ENCODE data around the gene ADARB2. TPM values are rescaled to one million over a fixed set of nuclear protein-coding genes. Genes with fewer than 3 reads are reported as not detected.

The ADARB2 gene
- total RNA-seq, 1 experiment from 2014 or later: not detected

- no peak for TF ChIP-seq CTCF (IDR thresholded peaks at IDR 0.05; ENCODE audit: unreplicated experiment)
- CTCF ChIA-PET: no interaction called here
- no peak for DNase-seq
- peaks cover 6% of the 10 kb centered on the region for H3K9me3 Mint-ChIP-seq (ENCODE audit: low read depth, unreplicated experiment)
- H3K4me3 Mint-ChIP-seq (ENCODE audit: low read depth, unreplicated experiment): no peak overlapping the region
- H3K4me1 Mint-ChIP-seq (ENCODE audit: low read depth, unreplicated experiment): no peaks in the 10 kb centered on the region
- H3K27ac Mint-ChIP-seq (ENCODE audit: unreplicated experiment): no peak overlapping the region
- no peaks in the 10 kb centered on the region for H3K36me3 Mint-ChIP-seq (ENCODE audit: insufficient read depth, unreplicated experiment)
- intact Hi-C loops (cut with micrococcal nuclease; ENCODE audit: unreplicated experiment): no loop called here
- peaks cover 27% of the 10 kb centered on the region for H3K27me3 Mint-ChIP-seq (ENCODE audit: unreplicated experiment)
- no TSS peak for BruUV-seq (replicated peaks)
Observed at GRCh38 chr10:1597370-1598146, 139.8 kb downstream of the ADARB2 start.

DNA sequence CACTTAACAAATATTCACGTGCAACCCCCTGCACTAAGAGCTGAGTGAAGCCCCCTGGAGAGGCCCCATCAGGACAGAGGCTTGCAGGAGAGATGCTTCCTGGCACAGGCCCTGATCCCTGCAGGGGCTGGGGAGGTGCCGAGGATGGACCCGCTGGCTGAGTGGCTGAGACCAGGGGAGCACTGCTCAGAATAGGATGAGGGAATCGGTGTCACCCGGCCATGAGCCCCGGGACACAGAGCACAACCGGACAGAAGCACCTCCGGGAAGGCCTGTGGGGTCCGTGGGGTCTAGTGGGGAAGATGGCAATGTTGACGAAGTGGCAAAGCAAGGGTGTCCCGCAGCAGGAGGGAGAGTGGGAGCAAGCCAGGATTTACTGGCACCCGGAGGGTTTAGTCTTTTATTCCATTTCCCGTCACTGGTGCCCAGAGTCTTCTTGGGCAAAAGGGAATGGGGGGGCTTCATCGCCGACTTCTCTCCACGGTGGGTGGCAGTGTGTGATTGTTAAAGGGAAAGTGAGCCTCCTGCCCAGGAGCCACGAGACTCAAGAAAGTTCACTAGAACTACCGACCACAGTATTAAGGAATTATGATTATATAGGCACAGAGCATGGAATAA, 140.7 kb downstream of the ADARB2 start:
- no peak for TF ChIP-seq CTCF (IDR thresholded peaks at IDR 0.05; ENCODE audit: unreplicated experiment)
- no peaks in the 10 kb centered on the region for H3K4me1 Mint-ChIP-seq (ENCODE audit: low read depth, unreplicated experiment)
- H3K27ac Mint-ChIP-seq (ENCODE audit: unreplicated experiment): no peak overlapping the region
- CTCF ChIA-PET: no interaction called here
- intact Hi-C loops (cut with micrococcal nuclease; ENCODE audit: unreplicated experiment): no loop called here
- no peak overlapping the region for H3K4me3 Mint-ChIP-seq (ENCODE audit: low read depth, unreplicated experiment)
- no peak for DNase-seq
- H3K36me3 Mint-ChIP-seq (ENCODE audit: insufficient read depth, unreplicated experiment): no peaks in the 10 kb centered on the region
- no TSS peak for BruUV-seq (replicated peaks)
- H3K9me3 Mint-ChIP-seq (ENCODE audit: low read depth, unreplicated experiment): peaks cover 6% of the 10 kb centered on the region
- H3K27me3 Mint-ChIP-seq (ENCODE audit: unreplicated experiment): peaks cover 27% of the 10 kb centered on the region

- Mint-ChIP-seq H3K36me3 (ENCODE audit: insufficient read depth, unreplicated experiment) (no peaks in the 10 kb centered on the region), H3K27ac (ENCODE audit: unreplicated experiment) (no peak overlapping the region), H3K4me1 (ENCODE audit: low read depth, unreplicated experiment) (no peaks in the 10 kb centered on the region), H3K4me3 (ENCODE audit: low read depth, unreplicated experiment) (no peak overlapping the region), H3K9me3 (ENCODE audit: low read depth, unreplicated experiment) (peaks cover 6% of the 10 kb centered on the region), H3K27me3 (ENCODE audit: unreplicated experiment) (peaks cover 27% of the 10 kb centered on the region)
- no peak for TF ChIP-seq CTCF (IDR thresholded peaks at IDR 0.05; ENCODE audit: unreplicated experiment)
- DNase-seq: no peak
- intact Hi-C loops (cut with micrococcal nuclease; ENCODE audit: unreplicated experiment): no loop called here
- CTCF ChIA-PET: no interaction called here
- BruUV-seq (replicated peaks): no TSS peak
Observed at GRCh38 chr10:1595726-1596125, 141.6 kb downstream of the ADARB2 start.

GRCh38 chr10:1595242-1595600, 142.1 kb downstream of the ADARB2 start:
- Mint-ChIP-seq H3K4me1 (ENCODE audit: low read depth, unreplicated experiment) (no peaks in the 10 kb centered on the region), H3K27ac (ENCODE audit: unreplicated experiment) (no peak overlapping the region), H3K9me3 (ENCODE audit: low read depth, unreplicated experiment) (peaks cover 8% of the 10 kb centered on the region), H3K27me3 (ENCODE audit: unreplicated experiment) (peaks cover 27% of the 10 kb centered on the region), H3K36me3 (ENCODE audit: insufficient read depth, unreplicated experiment) (no peaks in the 10 kb centered on the region), H3K4me3 (ENCODE audit: low read depth, unreplicated experiment) (no peak overlapping the region)
- no peak for TF ChIP-seq CTCF (IDR thresholded peaks at IDR 0.05; ENCODE audit: unreplicated experiment)
- CTCF ChIA-PET: no interaction called here
- DNase-seq: no peak
- intact Hi-C loops (cut with micrococcal nuclease; ENCODE audit: unreplicated experiment): no loop called here
- BruUV-seq (replicated peaks): no TSS peak

All from Calu3 (cell line).